GM19193 (cell line): ENCODE data around the gene NNMT.

Experiments used
- POLR2A ChIP-seq: IDR thresholded peaks from 4 replicates; pipeline ENCODE4 v1.6.1; 2011; ENCODE audit not compliant: insufficient read depth, insufficient read length; ENCODE audit errors: extremely low read depth

The NNMT gene

DNA sequence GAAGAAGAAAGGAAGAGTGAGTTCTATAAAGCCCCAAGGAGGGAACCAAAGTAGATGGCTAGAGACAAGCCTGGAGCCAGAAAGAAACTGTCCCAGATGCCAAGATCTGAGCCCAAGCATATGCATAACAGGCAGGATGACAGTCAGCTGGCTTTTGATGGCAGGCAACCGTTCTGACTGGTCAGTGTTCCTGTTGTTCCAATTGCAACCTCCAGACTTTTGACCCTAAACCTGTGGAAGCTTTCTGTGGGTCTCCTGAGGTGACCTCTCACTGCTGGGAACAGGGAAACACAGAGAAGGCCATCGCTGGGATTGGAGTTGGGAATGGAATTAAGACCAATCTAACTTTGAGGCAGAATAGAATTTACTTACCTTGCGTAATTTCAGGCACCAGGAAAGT is 21.6 kb upstream of the NNMT start:
- no peak for TF ChIP-seq POLR2A

DNA sequence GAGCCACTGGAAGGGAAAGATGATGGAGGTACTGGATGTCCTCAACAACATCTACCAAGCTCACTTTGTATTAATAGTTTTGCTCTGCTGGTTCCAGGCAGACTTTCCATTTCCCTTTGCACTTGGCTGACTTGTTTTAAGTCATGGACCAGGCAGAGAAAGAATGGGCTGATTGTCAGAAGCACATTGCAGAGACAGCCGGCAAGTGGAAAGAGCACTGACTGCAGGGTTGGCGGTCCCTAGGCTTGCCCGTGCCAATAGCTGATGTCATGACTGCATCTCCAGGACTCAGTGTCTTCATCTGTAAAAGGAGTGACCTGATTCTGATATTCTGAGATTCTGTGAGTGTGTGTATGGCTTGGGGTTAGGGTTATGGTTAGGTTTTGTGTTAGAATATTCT is 20.9 kb upstream of the NNMT start:
- no peak for TF ChIP-seq POLR2A

DNA sequence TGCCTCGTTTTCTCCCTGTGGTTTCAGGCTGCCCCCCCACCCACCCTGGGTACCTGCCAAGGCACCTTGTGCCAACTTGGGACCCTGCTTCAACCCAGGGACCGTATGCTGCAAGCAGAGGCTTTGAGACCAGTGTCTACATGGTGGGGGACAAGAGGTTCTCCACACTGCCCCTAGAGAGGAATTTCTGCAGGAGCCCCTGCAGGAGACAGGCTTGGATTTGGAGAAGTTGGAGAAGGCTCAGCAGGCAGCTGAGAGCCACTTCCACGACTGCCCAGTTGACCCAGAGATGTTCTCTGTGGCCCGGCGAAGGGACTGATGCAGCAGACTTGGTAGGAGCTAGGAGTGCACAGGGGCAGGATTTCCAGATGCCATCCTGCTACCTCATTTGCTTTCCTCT is 20.1 kb upstream of the NNMT start:
- no peak for TF ChIP-seq POLR2A

DNA sequence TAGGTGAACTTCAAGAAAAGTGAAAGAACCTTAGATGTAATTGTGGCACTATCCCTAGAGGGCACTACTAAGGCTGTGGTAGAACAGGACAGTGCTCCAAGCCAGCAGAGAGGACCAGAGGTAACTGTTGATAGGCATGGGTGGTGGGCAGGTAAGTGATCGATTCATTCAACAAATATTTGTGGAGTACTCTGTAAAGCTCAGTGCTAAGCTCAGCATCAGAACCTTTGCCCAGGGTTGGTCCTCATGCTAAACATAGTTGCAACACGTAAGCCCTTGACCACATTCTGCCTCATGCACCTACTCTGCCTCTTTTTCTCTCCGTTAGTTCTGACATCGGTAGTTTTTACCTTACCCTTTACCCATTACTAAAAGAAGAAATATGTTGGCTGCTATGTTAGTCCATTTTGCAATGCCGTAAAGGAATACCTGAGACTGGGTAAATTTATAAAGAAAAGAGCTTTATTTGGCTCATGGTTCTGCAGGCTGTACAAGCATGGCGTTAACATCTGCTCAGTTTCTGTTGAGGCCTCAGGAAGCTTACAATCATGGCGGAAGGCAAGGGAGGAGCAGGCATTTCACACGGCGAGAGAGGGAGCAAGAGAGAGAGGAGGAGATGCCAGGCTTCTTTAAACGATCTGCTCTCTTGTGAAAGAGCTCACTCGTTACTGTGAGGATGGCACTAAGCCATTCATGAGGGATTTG is 18.4 kb upstream of the NNMT start:
- TF ChIP-seq POLR2A = no peak

DNA sequence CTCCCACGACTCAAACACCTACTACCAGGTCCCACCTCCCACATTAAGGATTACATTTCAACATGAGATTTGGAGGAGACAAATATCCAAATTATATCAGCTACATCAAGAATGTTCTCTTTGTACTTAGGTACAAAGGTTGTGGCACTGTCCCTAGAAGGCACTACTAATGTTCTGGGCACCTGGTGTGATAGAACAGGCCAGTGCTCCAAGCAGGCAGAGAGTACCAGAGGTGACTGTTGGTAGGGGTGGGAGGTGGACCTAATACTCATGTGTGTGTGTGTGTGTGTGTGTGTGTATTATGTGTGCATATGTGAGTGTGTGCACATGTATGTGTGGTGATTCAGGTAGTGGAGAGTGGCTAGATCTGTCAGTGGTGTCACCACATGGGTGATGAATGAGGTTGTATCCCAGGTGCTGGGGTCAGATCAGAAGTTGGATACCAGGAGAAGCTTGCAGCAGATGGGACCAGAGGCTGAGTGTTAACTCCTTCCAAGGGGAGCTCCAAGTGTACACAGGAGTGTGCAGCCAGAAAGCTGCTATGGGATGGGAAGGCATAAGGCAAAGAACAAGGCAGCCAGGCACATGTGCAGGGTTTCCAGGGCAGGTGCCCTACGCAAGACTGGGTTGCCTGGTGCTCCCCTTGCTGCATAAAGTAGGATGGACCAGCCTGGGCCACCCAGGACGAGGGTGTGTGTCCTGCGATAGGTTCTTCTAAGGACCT is 17.7 kb upstream of the NNMT start:
- no peak for TF ChIP-seq POLR2A

DNA sequence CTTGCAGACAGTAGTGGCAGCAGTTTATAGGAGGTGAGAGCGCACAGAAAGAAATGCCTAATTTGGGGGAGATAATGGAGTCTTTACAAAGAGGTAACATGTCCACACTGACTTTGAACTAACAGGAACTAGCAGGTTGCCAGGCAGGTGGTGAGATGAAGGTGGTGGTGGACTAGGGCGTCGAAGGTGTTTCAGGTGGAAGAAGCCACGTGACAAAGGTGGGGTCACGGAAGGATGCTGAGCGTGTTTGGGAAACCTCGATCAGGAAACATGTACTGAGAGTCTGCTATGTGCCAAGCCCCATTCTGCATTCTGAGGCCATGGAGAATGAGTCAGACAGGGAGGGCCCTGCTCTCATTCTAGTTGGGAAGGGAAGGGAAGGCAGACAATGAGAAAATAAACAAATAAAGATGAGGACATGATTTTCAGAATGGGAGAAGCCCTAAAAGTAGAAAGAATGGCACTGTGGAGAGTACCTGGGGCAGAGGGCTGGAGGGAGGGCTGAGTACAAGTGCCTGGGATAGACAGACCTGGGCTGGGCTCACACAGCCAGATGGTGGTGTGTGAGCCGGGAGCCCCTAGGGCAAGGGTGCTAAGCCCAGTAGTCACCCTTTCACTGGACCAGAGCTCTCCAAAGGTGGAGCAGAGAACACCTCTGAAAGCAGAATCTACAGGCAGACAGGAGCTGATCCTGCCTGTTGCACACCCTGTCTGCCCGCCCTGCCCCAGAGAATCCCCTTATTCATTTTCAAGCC is 16.2 kb upstream of the NNMT start:
- no peak for TF ChIP-seq POLR2A

DNA sequence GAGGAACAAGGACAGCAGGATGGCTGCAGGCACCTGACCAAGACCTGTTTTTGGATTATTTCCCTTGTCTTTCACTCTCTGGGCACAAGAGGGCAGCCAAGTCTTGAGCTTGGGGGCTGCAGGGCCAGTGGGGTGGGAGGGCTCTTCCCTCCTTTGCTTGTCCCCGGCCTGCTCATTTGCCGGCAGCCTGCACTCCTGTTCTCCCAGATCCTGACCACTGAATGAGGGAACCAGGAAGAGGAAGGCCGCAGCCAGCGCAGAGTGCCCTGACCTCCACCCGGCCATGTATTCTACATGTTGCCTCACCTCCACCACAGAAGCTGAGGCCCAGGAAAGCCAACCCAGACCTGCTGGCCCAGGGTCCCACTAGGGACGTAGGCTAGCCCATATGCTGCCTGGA is 15.5 kb upstream of the NNMT start:
- no peak for TF ChIP-seq POLR2A

DNA sequence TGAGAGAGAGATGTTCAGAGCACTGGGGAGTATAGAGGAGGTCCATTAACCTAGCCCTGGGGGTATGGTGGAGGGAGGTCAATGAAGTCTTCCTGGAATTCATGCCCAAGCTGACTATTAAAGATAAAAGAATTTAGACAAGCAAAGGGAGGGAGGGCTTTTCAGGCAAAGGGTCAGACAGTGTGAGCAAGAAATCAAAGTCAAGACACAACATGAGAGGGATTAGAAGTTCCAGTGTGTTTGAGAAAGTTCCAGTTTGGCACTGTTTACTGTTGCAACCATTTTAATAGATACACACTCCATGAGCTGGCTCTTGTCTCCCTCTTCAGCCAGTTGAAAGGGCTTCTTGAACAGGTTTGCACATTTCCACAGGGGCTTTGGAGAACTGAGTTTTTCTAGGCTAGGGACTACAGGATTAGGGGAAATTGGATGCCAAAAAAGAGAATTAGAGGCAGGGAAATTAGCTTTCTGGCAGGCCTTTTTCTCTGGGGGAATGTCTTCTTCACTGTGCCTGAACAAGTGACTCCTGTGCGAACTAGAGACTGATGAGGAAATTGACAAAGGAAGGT is 14.7 kb upstream of the NNMT start:
- no peak for TF ChIP-seq POLR2A

DNA sequence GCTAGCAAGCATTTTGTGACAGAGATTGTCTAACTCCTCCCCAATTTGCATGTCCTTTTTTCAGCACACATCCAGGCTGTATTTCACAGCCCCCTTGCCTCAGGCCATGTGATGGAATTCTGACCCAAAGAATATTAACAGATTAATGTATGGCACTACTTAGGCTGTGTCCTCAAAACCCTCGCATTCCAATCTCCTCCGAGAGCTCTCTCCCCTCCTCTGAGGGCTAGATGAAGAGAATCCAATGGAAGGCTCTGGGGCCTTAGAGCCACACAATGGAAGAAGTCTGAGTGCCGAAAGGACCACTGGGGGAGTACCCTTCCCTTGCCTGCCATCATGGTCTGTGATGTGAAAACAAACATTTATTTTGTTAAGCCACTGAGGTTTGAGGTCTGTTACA is 13.7 kb upstream of the NNMT start:
- no peak for TF ChIP-seq POLR2A

DNA sequence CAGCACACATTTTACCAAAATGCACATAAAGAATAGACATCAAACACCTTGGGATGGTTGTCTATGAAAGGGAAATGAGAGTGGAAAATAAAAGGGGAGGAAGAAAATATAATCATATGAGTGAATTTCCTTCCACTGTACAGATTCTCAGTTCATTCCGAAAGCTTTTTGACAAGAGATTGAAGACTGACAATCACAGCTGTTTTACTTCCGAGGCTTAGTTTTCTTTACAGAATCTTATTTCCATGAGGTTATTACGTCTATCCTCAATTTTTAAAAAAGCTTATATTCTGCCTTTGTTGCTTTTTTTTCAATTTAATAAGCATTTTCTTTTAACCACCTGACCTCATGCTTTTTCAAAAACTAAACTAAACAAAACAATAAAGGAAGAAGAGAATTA is 12.8 kb upstream of the NNMT start:
- TF ChIP-seq POLR2A = no peak

DNA sequence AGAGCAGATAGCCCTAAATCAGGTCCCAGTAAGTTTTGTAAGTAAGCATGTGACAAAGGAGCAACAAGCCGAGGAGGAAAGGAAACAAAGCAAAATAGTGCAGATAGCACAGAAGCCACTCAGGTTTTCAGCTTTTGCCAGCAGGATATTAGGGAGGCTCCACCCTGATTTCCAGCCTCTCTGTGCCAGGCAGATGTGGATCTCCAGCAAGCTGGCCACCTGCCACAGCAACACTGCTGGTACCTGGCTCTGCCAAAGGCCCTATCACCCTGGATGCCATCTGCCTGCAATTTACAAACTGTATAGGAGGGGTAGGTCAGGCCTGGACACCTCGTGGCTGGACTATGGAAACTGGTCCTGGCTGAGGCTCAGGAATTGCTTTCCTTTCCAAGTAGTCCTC is 12.2 kb upstream of the NNMT start:
- TF ChIP-seq POLR2A = no peak

DNA sequence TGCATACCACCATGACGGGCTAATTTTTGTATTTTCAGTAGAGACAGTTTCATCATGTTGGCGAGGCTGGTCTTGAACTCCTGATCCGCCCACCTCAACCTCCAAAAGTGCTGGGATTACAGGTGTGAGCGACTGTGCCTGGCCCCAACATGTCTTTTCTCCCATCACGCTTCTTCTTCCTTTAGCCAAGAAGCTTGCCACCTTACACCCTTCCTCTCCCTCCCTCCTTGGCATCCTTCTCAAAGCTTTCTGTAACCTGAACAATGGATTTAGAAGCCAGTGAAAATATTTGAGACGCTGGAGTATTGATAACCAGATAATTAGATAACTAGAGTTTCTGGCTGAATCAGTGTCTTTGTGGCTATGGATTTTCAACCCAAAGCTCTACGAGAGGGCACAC is 11.3 kb upstream of the NNMT start:
- TF ChIP-seq POLR2A = no peak

DNA sequence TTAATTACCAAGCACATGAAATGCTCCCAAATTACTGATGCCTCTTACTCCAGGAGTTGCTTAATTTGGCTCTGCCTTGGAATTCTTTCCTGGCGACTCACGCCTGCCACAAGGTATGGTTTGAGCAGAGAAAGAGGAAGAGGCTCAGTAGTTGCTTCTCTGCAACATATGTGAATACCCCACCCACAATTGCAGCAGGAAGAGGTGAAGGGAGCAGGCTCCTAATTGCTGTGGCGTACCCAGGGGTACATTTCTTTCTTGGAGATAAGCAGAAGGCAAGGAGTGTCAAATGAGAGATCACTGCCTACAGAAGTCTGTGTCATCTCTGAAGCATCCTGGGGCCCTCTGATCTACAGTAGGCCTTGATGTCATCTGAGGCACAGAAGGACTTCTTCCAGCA is 10.6 kb upstream of the NNMT start:
- no peak for TF ChIP-seq POLR2A

DNA sequence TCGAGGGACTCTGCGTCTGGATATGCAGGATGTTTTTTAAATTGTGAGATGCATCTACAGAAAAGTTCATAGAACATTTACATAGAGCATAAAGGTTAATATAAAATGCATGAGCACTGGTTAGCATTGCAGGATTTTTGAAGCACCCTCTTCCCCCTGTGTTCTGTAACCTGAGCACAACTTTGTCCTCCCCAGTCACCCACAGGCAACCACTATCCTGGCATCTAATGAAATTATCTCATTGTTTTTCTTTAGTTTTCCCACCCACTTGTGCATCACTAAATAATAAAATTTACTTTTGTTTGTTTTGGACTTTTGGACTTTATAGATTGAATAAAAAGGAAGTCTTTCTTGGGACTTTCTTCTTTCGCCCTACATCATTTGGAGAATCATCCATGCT is 10.0 kb upstream of the NNMT start:
- no peak for TF ChIP-seq POLR2A

DNA sequence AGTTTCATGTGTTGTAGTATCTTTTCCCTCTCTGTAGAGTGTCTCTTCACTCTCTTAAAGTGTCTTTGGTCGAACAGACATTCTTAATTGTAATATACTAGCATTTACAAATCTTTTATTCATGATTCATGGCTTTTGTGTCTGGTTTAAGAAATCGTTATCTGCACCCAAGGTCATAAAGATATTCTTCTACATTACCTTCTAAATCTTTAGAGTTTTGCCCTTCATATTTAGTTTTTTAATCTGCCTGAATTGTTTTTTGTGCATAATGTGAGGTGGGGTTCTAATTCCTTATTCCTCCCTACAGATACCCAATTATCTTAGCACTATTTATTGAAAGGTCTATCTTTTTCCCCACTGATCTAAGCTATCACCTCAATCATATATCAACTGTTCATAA is 9.0 kb upstream of the NNMT start:
- no peak for TF ChIP-seq POLR2A
